ENCODE results near the gene PLEK2.

DNA sequence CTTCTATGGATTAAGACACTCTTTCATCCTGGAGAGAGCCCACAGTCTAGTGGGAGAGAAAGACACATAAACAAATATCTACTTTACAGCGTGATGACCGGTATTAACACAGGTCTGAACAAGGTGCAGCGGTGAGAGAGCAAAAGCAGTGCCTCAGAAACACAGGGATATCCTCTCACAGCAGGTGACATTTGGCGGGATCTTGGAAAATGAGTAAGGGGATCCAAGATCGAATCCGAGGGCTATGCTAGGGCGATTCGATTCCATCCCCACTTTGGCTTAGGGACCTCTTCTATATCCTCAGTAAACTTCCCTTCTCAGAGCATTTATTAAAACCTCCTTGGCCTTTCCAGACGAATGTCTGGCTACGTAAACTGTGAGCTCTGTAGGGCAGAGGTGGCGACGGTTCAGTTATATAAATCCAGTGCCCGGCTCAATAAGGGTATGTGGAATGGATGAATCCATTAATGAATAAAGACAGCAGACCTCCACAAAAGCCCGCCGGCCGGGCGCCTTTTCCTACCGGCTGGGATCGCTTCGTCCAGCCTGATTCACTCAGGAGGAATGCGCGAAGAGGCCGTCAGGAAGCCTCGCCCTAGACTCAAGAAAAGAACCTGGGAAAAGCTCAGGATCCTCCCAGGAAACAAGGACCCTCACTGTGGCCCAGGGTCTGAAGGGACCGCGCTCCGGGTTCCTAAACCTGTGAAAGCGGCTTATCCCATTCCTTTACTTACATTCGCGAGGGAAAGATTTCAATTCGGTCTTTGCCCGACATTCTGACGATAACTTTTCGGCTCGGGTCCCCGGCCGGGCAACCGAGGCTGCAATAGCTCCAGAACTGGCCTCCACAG is 52.8 kb downstream of the PLEK2 start:
- TF ChIP-seq, protein P1, sequence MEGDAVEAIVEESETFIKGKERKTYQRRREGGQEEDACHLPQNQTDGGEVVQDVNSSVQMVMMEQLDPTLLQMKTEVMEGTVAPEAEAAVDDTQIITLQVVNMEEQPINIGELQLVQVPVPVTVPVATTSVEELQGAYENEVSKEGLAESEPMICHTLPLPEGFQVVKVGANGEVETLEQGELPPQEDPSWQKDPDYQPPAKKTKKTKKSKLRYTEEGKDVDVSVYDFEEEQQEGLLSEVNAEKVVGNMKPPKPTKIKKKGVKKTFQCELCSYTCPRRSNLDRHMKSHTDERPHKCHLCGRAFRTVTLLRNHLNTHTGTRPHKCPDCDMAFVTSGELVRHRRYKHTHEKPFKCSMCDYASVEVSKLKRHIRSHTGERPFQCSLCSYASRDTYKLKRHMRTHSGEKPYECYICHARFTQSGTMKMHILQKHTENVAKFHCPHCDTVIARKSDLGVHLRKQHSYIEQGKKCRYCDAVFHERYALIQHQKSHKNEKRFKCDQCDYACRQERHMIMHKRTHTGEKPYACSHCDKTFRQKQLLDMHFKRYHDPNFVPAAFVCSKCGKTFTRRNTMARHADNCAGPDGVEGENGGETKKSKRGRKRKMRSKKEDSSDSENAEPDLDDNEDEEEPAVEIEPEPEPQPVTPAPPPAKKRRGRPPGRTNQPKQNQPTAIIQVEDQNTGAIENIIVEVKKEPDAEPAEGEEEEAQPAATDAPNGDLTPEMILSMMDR (IDR thresholded peaks at IDR 0.05) = no peak
- TF ChIP-seq POLR2AphosphoS5 (IDR thresholded peaks at IDR 0.05) = no peak

Data from upper lobe of left lung (tissue), 4 donors.